HCT116 (cell line): ENCODE measurements around the gene GEMIN2. TPM values are rescaled to one million over a fixed set of nuclear protein-coding genes. Genes with fewer than 3 reads are reported as not detected.

Experiments
- ATAC-seq: fragments of 200-7000 bp; cut with Tn5 transposase; 2 replicates; pipeline ENCODE4 v1.9.1; 2020; ENCODE audit warnings: mild to moderate bottlenecking, moderate library complexity
- BruUV-seq: library from RNA; stranded (reverse); fragments of 400-500 nt; replicated peaks from 2 replicates; lab custom pipeline; 2021; lab: Mats Ljungman, UMichigan
- CTCF ChIA-PET: fragments of 300-600 bp; sonication (Branson Sonifier 250); formaldehyde crosslinking; loops from one replicate; lab custom pipeline; 2021; ENCODE audit warnings: antibody characterized with exemption; lab: Charles Lee
- POLR2A ChIA-PET: fragments of 300-600, 350-600 bp; sonication (Branson Sonifier 250); formaldehyde crosslinking; loops from one replicate; lab custom pipeline; 2021; ENCODE audit warnings: antibody characterized with exemption; lab: Charles Lee
- RAD21 ChIA-PET, 2 experiments: fragments of 300-600 bp; sonication (Branson Sonifier 250); formaldehyde crosslinking; loops; one replicate each; lab custom pipeline; 2023; ENCODE audit warnings: low total read pairs in 2 of 2; ENCODE audit not compliant: uncharacterized antibody in 2 of 2, unreplicated experiment in 2 of 2, low non-redundant PET in 1 of 2; lab: Charles Lee
- DNase-seq: peaks from one replicate; pipeline ENCODE4 v3.0.0-alpha.2; 2010; ENCODE audit warnings: low read depth, low spot score
- H2AFZ ChIP-seq: fragments of 200-600 bp; shearing (Covaris generic), sonication (generic); 2 replicates; pipeline ENCODE4 v1.6.1; 2017; ENCODE audit warnings: low read depth, mixed run types, mixed read lengths, antibody characterized with exemption, low read length; ENCODE audit not compliant: poor library complexity, severe bottlenecking
- H3K27ac ChIP-seq: 2 replicates; pipeline ENCODE4 v1.5.1; 2012; ENCODE audit warnings: low read depth, low read length
- H3K27me3 ChIP-seq: fragments of 200-600 bp; sonication (generic); 2 replicates; pipeline ENCODE4 v1.6.1; 2016; ENCODE audit warnings: mixed run types, low read length, mixed read lengths; ENCODE audit not compliant: insufficient read depth
- H3K36me3 ChIP-seq, 2 experiments: fragments of 200-500 bp in 1 of 2; fragments of 200-600 bp in 1 of 2; sonication (Bioruptor generic) in 1 of 2; sonication (generic) in 1 of 2; 2 replicates each; pipeline versions ENCODE4 v1.5.1 to v1.6.1; 2014 to 2016; ENCODE audit warnings: low read length in 2 of 2, inconsistent platforms in 1 of 2, mixed read lengths in 1 of 2, mixed run types in 1 of 2; ENCODE audit not compliant: insufficient read depth in 2 of 2, control insufficient read depth in 1 of 2
- H3K4me1 ChIP-seq, 2 experiments: fragments of 200-600 bp in 1 of 2; sonication (generic) in 1 of 2; 2 replicates each; pipeline versions ENCODE4 v1.5.1 to v1.6.1; 2012 to 2017; ENCODE audit warnings: low read length in 2 of 2, inconsistent platforms in 1 of 2, mild to moderate bottlenecking in 1 of 2, mixed read lengths in 1 of 2, mixed run types in 1 of 2, moderate library complexity in 1 of 2; ENCODE audit not compliant: insufficient read depth in 2 of 2, control insufficient read depth in 1 of 2
- H3K4me2 ChIP-seq: fragments of 200-600 bp; sonication (generic); 2 replicates; pipeline ENCODE4 v1.6.1; 2017; ENCODE audit warnings: mixed run types, low read length, mixed read lengths
- H3K4me3 ChIP-seq, 2 experiments: fragments of 200-600 bp in 1 of 2; sonication (generic) in 1 of 2; replicated peaks in 1 of 2; 2 replicates each; pipeline ENCODE4 v1.5.1; 2011 to 2016; ENCODE audit warnings: low read length in 2 of 2, control low read depth in 1 of 2, low read depth in 1 of 2, mild to moderate bottlenecking in 1 of 2, mixed read lengths in 1 of 2, mixed run types in 1 of 2
- H3K79me2 ChIP-seq: fragments of 200-600 bp; sonication (generic); 2 replicates; pipeline ENCODE4 v1.6.1; 2017; ENCODE audit warnings: mild to moderate bottlenecking, mixed run types, low read length, moderate library complexity, mixed read lengths; ENCODE audit not compliant: insufficient read depth
- H3K9ac ChIP-seq: fragments of 200-600 bp; sonication (generic); 2 replicates; pipeline ENCODE4 v1.6.1; 2016; ENCODE audit warnings: low read length, mixed read lengths
- H3K9me2 ChIP-seq: fragments of 200-600 bp; sonication (generic), shearing (Covaris generic); 2 replicates; pipeline ENCODE4 v1.6.1; 2017; ENCODE audit warnings: mixed run types, mild to moderate bottlenecking, moderate library complexity; ENCODE audit not compliant: insufficient read depth
- H3K9me3 ChIP-seq, 2 experiments: fragments of 200-500 bp in 1 of 2; fragments of 200-600 bp in 1 of 2; sonication (Bioruptor generic) in 1 of 2; sonication (generic) in 1 of 2; 2 replicates each; pipeline ENCODE4 v1.6.1; 2014 to 2017; ENCODE audit warnings: low read length in 2 of 2, mixed read lengths in 2 of 2, inconsistent platforms in 1 of 2, low read depth in 1 of 2, mild to moderate bottlenecking in 1 of 2, mixed run types in 1 of 2, moderate library complexity in 1 of 2; ENCODE audit not compliant: control insufficient read depth in 1 of 2, insufficient read depth in 1 of 2
- H4K20me1 ChIP-seq: fragments of 200-600 bp; sonication (generic), shearing (Covaris generic); 2 replicates; pipeline ENCODE4 v1.6.1; 2017; ENCODE audit warnings: mixed run types, mild to moderate bottlenecking, moderate library complexity; ENCODE audit not compliant: insufficient read depth
- CBX3 ChIP-seq: IDR thresholded peaks from 2 replicates; pipeline ENCODE4 v1.6.1; 2012; ENCODE audit warnings: low read depth
- JUND ChIP-seq: IDR thresholded peaks from 2 replicates; pipeline ENCODE4 v1.6.1; 2012
- SIN3A ChIP-seq: IDR thresholded peaks from 2 replicates; pipeline ENCODE4 v1.6.1; 2012; ENCODE audit warnings: low read depth
- SRF ChIP-seq: IDR thresholded peaks from 2 replicates; pipeline ENCODE4 v1.6.1; 2012; ENCODE audit warnings: low read depth
- TCF7L2 ChIP-seq: IDR thresholded peaks from 2 replicates; pipeline ENCODE4 v1.7.0; 2011; ENCODE audit warnings: borderline replicate concordance, inconsistent platforms; ENCODE audit not compliant: insufficient read depth, insufficient read length; ENCODE audit errors: extremely low read depth
- ZFX ChIP-seq: fragments of 450-650 bp; IDR thresholded peaks from 2 replicates; pipeline ENCODE4 v1.6.1; 2017
- ZNF274 ChIP-seq: fragments of 200-500 bp; sonication (Bioruptor generic); IDR thresholded peaks from 2 replicates; pipeline ENCODE4 v1.6.1; 2014; ENCODE audit warnings: mild to moderate bottlenecking, low read depth, low read length, inconsistent platforms
- intact Hi-C: fragments of 100-400 bp; cut with micrococcal nuclease; formaldehyde crosslinking; loops from 2 replicates; pipeline ENCODE4 v1.10.0; 2022
- total RNA-seq: library from RNA; stranded (reverse); gene quantifications from one replicate; pipeline ENCODE4 v1.2.1, GENCODE V29; 2021; ENCODE audit not compliant: unreplicated experiment

GEMIN2 gene
- total RNA-seq, 1 experiment from 2014 or later, result 27.3 TPM

DNA sequence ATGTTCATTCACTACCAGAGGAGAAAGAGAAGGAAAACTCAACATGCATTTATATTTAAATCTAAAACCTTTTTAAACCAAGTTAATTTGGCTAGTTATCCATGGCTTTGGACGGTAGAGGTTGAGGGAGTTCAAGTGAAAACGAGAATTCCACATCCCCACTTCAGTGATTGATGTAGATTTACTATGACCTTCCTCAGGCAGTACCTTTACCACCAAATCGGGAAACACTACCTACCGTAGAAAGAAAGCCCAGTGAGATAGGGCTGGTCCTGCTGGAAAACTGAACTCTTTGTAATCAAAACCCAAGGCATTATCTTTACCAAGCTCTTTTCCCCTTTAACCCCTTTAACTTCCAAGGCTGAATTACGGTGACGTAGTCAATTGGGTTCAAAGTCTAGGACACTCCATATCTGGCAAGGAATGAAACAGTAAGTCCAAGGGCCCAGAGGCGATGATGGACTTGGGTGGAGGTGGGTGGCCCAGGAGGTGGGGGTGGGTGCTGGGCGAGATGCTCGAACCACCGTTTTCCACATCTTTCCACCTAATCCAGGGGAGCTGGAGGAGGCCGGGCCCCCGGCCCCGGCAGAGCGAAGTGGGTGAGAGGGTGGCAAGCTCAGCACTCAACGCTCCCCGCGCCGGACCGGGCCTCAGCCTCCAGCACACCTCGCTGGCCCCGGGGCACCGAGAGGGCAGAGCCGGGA lies 11.7 kb upstream of the GEMIN2 start:
- intact Hi-C loops, result no loop called here
- no peaks in the 10 kb centered on the region for H3K9me3 ChIP-seq
- H3K27ac ChIP-seq, result peak overlapping the region; percentile 79
- CTCF ChIA-PET, result interaction anchor here (0.8 kb wide), 2 partner anchors 11 to 329 kb away, joined by 3 to 4 read pairs; partner anchors contain the start of gene GEMIN2
- no peaks in the 10 kb centered on the region for H3K27me3 ChIP-seq
- peak overlapping the region; percentile 73 to 78 for H3K4me3 ChIP-seq
- peaks cover 61% of the 10 kb centered on the region for H3K79me2 ChIP-seq
- H3K36me3 ChIP-seq, result no peaks in the 10 kb centered on the region
- POLR2A ChIA-PET, result interaction anchor here (1.3 to 3.2 kb wide), 3 partner anchors 10 to 130 kb away, joined by 4 to 19 read pairs (median 6); partner anchors contain the start of gene GEMIN2
- ATAC-seq, result peak; percentile 52
- TF ChIP-seq JUND (no peak), TCF7L2 (peak; percentile 14), SIN3A (no peak), CBX3 (no peak), SRF (peak; percentile 59; the same call in 1 of the 2 replicates), ZFX (no peak), ZNF274 (no peak)
- BruUV-seq, result TSS peak; percentile 61
- H3K4me1 ChIP-seq, result peaks cover 6 to 21% of the 10 kb centered on the region in 2 experiments; a peak in 3 of 4 replicates
- no peak overlapping the region for H2AFZ ChIP-seq
- peak overlapping the region; percentile 80 for H3K9ac ChIP-seq
- H3K9me2 ChIP-seq, result no peaks in the 10 kb centered on the region
- no peak for DNase-seq
- H3K4me2 ChIP-seq, result peak overlapping the region; percentile 82
- RAD21 ChIA-PET, result interaction anchor here (1.0 to 1.8 kb wide), 3 partner anchors 11 to 330 kb away, joined by 3 to 4 read pairs (median 3); partner anchors contain the start of genes FBXO33 (in 1 of the 2), GEMIN2 (in 1 of the 2) and TRAPPC6B (in 1 of the 2)
- no peaks in the 10 kb centered on the region for H4K20me1 ChIP-seq
